ENCODE data around the gene WBP11.
A peak's percentile ranks its signal among the peaks of the same experiment; 100 is the strongest.

GRCh38 chr12:14845350-14845750 lies 42.1 kb upstream of the WBP11 start:
- TF ChIP-seq CTCF (IDR thresholded peaks at IDR 0.05) (peak; percentile 67 to 85), POLR2AphosphoS5 (IDR thresholded peaks at IDR 0.05) (no peak), EP300 (IDR thresholded peaks at IDR 0.05) (no peak)
